Stimulated activated CD8-positive, alpha-beta memory T cell treated with anti-CD3 and anti-CD28 coated beads, Interleukin-4, amount 100 ng/mL, for 48 hours (primary cell): Measurements from ENCODE around the gene RAD51B.
"Not testable (repeated sequence)": the region's sequence is repeated elsewhere in the genome, so short reads cannot be mapped to it uniquely, and the experiment has no call there.

Source experiments
- DNase-seq: peaks from one replicate; pipeline ENCODE4 v3.0.0-alpha.2; 2020

Gene RAD51B

GRCh38 chr14:67987606-67988005 is 168.0 kb downstream of the RAD51B start:
- no peak for DNase-seq

- not testable (repeated sequence) for DNase-seq
Measured at GRCh38 chr14:67988210-67988609, 168.6 kb downstream of the RAD51B start.

GRCh38 chr14:67990576-67990975 is 171.0 kb downstream of the RAD51B start:
- no peak for DNase-seq

GRCh38 chr14:67994531-67994930 is 175.0 kb downstream of the RAD51B start:
- no peak for DNase-seq

- no peak for DNase-seq
Measured at GRCh38 chr14:67996235-67996634, 176.7 kb downstream of the RAD51B start.

- DNase-seq: no peak
Measured at GRCh38 chr14:67998834-67999233, 179.3 kb downstream of the RAD51B start.

- no peak for DNase-seq
Measured at GRCh38 chr14:67999290-67999689, 179.7 kb downstream of the RAD51B start.

GRCh38 chr14:67999705-68000384 is 180.3 kb downstream of the RAD51B start:
- no peak for DNase-seq

GRCh38 chr14:68000511-68000910 is 180.9 kb downstream of the RAD51B start:
- no peak for DNase-seq

- DNase-seq: no peak
Measured at GRCh38 chr14:68008491-68008890, 188.9 kb downstream of the RAD51B start.

- no peak for DNase-seq
Measured at GRCh38 chr14:68011406-68012028, 191.9 kb downstream of the RAD51B start.

- no peak for DNase-seq
Measured at GRCh38 chr14:68012871-68013270, 193.3 kb downstream of the RAD51B start.

GRCh38 chr14:68013326-68013725 is 193.7 kb downstream of the RAD51B start:
- DNase-seq: no peak

GRCh38 chr14:68014771-68015170 is 195.2 kb downstream of the RAD51B start:
- DNase-seq: no peak

GRCh38 chr14:68015356-68016254 is 196.0 kb downstream of the RAD51B start:
- DNase-seq: no peak

- no peak for DNase-seq
Measured at GRCh38 chr14:68016255-68016914, 196.8 kb downstream of the RAD51B start.

GRCh38 chr14:68018598-68018997 is 199.0 kb downstream of the RAD51B start:
- DNase-seq: no peak

GRCh38 chr14:68020493-68020892 is 200.9 kb downstream of the RAD51B start:
- DNase-seq: no peak

GRCh38 chr14:68020999-68021663 is 201.6 kb downstream of the RAD51B start:
- DNase-seq: no peak

- no peak for DNase-seq
Measured at GRCh38 chr14:68027276-68027675, 207.7 kb downstream of the RAD51B start.

GRCh38 chr14:68028075-68028474 is 208.5 kb downstream of the RAD51B start:
- DNase-seq: no peak

GRCh38 chr14:68031011-68031410 is 211.4 kb downstream of the RAD51B start:
- DNase-seq: not testable (repeated sequence)

- DNase-seq: no peak
Measured at GRCh38 chr14:68032154-68032553, 212.6 kb downstream of the RAD51B start.
